ENCODE results near the gene GABRG3. TPM values are rescaled to one million over a fixed set of nuclear protein-coding genes. Genes with fewer than 3 reads are reported as not detected.

GABRG3 gene
- total and polyA plus RNA-seq, 2 experiments from 2014 or later, result 0.10 to 1.4 TPM

DNA sequence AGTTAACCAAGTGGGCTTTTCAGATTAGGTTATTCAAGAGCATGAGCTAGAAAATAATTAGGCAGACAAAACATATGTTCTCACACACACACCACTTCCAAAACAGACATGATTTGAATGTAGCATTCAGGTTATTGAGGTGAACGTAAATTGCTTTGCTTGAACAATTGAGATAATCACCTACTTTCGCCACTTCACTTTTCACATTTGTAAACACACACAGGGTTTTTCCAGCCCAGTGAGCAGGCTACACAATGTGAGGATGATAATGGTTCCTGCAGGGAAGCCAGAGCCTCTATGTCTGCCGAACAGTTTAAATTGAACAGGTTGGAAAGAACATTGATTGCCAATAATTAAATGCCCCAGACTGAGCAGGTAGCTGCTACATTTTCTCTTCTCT lies 567.3 kb downstream of the GABRG3 start:
- no peak for ATAC-seq
- no peak overlapping the region for H3K4me2 ChIP-seq

More for the DNA sequence above, 567.3 kb downstream of the GABRG3 start:
- H2AFZ ChIP-seq, result no peak overlapping the region
- H3K4me3 ChIP-seq, result no peak overlapping the region
- H4K20me1 ChIP-seq (replicated peaks; ENCODE audit: insufficient read depth), result no peaks in the 10 kb centered on the region
- Mint-ChIP-seq H3K36me3 (ENCODE audit: low read depth) (no peaks in the 10 kb centered on the region), H3K9me3 (no peaks in the 10 kb centered on the region), H3K27ac (no peak overlapping the region), H3K27me3 (ENCODE audit: insufficient read depth, low read depth, poor library complexity) (no peaks in the 10 kb centered on the region), H3K4me1 (peaks cover 11% of the 10 kb centered on the region), H3K4me3 (no peak overlapping the region)
- no peak overlapping the region for H3K27ac ChIP-seq (ENCODE audit: low read depth)
- H3F3A ChIP-seq (replicated peaks; ENCODE audit: low read depth), result no peaks in the 10 kb centered on the region
- TF ChIP-seq, protein P1, sequence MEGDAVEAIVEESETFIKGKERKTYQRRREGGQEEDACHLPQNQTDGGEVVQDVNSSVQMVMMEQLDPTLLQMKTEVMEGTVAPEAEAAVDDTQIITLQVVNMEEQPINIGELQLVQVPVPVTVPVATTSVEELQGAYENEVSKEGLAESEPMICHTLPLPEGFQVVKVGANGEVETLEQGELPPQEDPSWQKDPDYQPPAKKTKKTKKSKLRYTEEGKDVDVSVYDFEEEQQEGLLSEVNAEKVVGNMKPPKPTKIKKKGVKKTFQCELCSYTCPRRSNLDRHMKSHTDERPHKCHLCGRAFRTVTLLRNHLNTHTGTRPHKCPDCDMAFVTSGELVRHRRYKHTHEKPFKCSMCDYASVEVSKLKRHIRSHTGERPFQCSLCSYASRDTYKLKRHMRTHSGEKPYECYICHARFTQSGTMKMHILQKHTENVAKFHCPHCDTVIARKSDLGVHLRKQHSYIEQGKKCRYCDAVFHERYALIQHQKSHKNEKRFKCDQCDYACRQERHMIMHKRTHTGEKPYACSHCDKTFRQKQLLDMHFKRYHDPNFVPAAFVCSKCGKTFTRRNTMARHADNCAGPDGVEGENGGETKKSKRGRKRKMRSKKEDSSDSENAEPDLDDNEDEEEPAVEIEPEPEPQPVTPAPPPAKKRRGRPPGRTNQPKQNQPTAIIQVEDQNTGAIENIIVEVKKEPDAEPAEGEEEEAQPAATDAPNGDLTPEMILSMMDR (conservative IDR thresholded peaks at IDR 0.05; ENCODE audit: low read depth in 2 of 2), result no peak
- TF ChIP-seq JUNB (IDR thresholded peaks at IDR 0.05; ENCODE audit: unreplicated experiment) (no peak), POLR2AphosphoS5 (IDR thresholded peaks at IDR 0.05; ENCODE audit: low read depth) (no peak), CREB1 (CRISPR knock-in tag; IDR thresholded peaks at IDR 0.05; ENCODE audit: low read depth) (no peak), ZNF114 (CRISPR knock-in tag; IDR thresholded peaks at IDR 0.05) (no peak), STAT1 (IDR thresholded peaks at IDR 0.05; ENCODE audit: unreplicated experiment) (no peak), ZNF331 (CRISPR knock-in tag; IDR thresholded peaks at IDR 0.05; ENCODE audit: low read depth) (no peak)
- TF ChIP-seq, protein P2, sequence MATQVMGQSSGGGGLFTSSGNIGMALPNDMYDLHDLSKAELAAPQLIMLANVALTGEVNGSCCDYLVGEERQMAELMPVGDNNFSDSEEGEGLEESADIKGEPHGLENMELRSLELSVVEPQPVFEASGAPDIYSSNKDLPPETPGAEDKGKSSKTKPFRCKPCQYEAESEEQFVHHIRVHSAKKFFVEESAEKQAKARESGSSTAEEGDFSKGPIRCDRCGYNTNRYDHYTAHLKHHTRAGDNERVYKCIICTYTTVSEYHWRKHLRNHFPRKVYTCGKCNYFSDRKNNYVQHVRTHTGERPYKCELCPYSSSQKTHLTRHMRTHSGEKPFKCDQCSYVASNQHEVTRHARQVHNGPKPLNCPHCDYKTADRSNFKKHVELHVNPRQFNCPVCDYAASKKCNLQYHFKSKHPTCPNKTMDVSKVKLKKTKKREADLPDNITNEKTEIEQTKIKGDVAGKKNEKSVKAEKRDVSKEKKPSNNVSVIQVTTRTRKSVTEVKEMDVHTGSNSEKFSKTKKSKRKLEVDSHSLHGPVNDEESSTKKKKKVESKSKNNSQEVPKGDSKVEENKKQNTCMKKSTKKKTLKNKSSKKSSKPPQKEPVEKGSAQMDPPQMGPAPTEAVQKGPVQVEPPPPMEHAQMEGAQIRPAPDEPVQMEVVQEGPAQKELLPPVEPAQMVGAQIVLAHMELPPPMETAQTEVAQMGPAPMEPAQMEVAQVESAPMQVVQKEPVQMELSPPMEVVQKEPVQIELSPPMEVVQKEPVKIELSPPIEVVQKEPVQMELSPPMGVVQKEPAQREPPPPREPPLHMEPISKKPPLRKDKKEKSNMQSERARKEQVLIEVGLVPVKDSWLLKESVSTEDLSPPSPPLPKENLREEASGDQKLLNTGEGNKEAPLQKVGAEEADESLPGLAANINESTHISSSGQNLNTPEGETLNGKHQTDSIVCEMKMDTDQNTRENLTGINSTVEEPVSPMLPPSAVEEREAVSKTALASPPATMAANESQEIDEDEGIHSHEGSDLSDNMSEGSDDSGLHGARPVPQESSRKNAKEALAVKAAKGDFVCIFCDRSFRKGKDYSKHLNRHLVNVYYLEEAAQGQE (IDR thresholded peaks at IDR 0.05; ENCODE audit: unreplicated experiment), result no peak
- TF ChIP-seq, protein P3, sequence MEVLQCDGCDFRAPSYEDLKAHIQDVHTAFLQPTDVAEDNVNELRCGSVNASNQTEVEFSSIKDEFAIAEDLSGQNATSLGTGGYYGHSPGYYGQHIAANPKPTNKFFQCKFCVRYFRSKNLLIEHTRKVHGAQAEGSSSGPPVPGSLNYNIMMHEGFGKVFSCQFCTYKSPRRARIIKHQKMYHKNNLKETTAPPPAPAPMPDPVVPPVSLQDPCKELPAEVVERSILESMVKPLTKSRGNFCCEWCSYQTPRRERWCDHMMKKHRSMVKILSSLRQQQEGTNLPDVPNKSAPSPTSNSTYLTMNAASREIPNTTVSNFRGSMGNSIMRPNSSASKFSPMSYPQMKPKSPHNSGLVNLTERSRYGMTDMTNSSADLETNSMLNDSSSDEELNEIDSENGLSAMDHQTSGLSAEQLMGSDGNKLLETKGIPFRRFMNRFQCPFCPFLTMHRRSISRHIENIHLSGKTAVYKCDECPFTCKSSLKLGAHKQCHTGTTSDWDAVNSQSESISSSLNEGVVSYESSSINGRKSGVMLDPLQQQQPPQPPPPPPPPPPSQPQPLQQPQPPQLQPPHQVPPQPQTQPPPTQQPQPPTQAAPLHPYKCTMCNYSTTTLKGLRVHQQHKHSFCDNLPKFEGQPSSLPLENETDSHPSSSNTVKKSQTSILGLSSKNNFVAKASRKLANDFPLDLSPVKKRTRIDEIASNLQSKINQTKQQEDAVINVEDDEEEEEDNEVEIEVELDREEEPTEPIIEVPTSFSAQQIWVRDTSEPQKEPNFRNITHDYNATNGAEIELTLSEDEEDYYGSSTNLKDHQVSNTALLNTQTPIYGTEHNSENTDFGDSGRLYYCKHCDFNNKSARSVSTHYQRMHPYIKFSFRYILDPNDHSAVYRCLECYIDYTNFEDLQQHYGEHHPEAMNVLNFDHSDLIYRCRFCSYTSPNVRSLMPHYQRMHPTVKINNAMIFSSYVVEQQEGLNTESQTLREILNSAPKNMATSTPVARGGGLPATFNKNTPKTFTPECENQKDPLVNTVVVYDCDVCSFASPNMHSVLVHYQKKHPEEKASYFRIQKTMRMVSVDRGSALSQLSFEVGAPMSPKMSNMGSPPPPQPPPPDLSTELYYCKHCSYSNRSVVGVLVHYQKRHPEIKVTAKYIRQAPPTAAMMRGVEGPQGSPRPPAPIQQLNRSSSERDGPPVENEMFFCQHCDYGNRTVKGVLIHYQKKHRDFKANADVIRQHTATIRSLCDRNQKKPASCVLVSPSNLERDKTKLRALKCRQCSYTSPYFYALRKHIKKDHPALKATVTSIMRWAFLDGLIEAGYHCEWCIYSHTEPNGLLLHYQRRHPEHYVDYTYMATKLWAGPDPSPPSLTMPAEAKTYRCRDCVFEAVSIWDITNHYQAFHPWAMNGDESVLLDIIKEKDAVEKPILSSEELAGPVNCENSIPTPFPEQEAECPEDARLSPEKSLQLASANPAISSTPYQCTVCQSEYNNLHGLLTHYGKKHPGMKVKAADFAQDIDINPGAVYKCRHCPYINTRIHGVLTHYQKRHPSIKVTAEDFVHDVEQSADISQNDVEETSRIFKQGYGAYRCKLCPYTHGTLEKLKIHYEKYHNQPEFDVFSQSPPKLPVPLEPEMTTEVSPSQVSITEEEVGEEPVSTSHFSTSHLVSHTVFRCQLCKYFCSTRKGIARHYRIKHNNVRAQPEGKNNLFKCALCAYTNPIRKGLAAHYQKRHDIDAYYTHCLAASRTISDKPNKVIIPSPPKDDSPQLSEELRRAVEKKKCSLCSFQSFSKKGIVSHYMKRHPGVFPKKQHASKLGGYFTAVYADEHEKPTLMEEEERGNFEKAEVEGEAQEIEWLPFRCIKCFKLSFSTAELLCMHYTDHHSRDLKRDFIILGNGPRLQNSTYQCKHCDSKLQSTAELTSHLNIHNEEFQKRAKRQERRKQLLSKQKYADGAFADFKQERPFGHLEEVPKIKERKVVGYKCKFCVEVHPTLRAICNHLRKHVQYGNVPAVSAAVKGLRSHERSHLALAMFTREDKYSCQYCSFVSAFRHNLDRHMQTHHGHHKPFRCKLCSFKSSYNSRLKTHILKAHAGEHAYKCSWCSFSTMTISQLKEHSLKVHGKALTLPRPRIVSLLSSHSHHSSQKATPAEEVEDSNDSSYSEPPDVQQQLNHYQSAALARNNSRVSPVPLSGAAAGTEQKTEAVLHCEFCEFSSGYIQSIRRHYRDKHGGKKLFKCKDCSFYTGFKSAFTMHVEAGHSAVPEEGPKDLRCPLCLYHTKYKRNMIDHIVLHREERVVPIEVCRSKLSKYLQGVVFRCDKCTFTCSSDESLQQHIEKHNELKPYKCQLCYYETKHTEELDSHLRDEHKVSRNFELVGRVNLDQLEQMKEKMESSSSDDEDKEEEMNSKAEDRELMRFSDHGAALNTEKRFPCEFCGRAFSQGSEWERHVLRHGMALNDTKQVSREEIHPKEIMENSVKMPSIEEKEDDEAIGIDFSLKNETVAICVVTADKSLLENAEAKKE (CRISPR knock-in tag; IDR thresholded peaks at IDR 0.05), result no peak
- peaks cover 3% of the 10 kb centered on the region; the same call in 1 of the 2 replicates for H3K9me2 ChIP-seq (ENCODE audit: insufficient read depth)
- no peaks in the 10 kb centered on the region for H3K27me3 ChIP-seq (ENCODE audit: insufficient read depth)
- H3K36me3 ChIP-seq (ENCODE audit: insufficient read depth), result no peaks in the 10 kb centered on the region
- no peaks in the 10 kb centered on the region for H3K79me2 ChIP-seq (replicated peaks; ENCODE audit: insufficient read depth)
- H3K4me1 ChIP-seq (ENCODE audit: insufficient read depth), result peaks cover 24% of the 10 kb centered on the region
- no peak for DNase-seq (ENCODE audit: low spot score)

Measured in GM23338 (cell line).